HUES6 (cell line): ENCODE data around the gene WDFY4.

Source experiments
- H3K27ac ChIP-seq: 2 replicates; pipeline ENCODE4 v1.7.0; 2013; ENCODE audit warnings: low read depth, mild to moderate bottlenecking, low read length, inconsistent platforms
- H3K27me3 ChIP-seq: 2 replicates; pipeline ENCODE4 v1.6.1; 2013; ENCODE audit warnings: low read length; ENCODE audit not compliant: control insufficient read depth, insufficient read depth
- H3K36me3 ChIP-seq: 2 replicates; pipeline ENCODE4 v1.6.1; 2013; ENCODE audit warnings: low read length; ENCODE audit not compliant: control insufficient read depth, insufficient read depth
- H3K4me1 ChIP-seq: 2 replicates; pipeline ENCODE4 v1.6.1; 2013; ENCODE audit warnings: low read length; ENCODE audit not compliant: control insufficient read depth, insufficient read depth
- H3K4me3 ChIP-seq: 2 replicates; pipeline ENCODE4 v1.5.1; 2013; ENCODE audit warnings: low read depth, low read length
- H3K9ac ChIP-seq: one replicate; pipeline ENCODE4 v1.6.1; 2013; ENCODE audit warnings: mild to moderate bottlenecking, low read length
- H3K9me3 ChIP-seq: 2 replicates; pipeline ENCODE4 v1.6.1; 2013; ENCODE audit warnings: low read depth, low read length; ENCODE audit not compliant: control insufficient read depth, insufficient read depth

WDFY4 gene

DNA sequence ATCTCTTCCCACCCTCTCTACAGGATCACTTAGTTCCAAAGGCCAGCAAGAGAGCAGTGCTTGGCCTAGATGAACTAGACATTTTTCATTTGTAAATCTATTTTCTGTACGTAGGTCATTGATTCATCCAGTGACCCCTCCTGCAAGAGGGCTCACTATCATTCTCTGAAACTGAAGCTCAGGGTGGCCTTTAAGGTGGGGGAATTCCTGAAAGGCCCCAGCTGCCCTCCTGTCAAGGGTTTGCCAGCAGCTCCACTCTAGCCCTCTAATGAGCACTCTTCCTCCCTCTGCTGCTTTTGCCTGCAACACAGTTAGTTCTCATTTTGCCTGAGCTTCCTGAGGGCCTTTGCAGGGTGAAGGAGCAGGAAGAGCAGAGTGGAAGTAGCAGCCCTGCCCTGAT is 213.8 kb downstream of the WDFY4 start:
- no peaks in the 10 kb centered on the region for H3K9me3 ChIP-seq
- H3K27me3 ChIP-seq, result no peaks in the 10 kb centered on the region
- H3K4me3 ChIP-seq, result no peak overlapping the region
- H3K27ac ChIP-seq, result no peak overlapping the region
- no peak overlapping the region for H3K9ac ChIP-seq
- H3K36me3 ChIP-seq, result no peaks in the 10 kb centered on the region
- no peaks in the 10 kb centered on the region for H3K4me1 ChIP-seq

DNA sequence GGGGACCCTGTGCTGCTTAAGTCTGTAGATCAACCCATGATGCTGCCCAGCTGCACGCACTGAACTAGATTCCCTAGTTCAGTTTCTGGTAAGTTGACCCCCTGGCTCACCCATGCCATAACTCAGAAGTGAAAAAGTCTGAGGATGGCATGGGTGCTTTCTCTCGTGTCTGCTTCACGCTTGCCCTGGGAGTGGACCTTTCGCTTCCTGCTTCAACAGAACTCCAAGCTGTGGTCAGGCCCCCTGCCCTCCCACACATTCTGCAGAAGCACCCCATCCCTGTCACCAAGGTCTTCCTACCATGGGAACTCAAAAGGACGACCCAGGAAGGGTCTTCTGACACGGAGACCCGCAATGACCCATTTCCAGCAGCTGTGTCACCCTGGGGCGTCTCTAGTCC is 215.1 kb downstream of the WDFY4 start:
- no peaks in the 10 kb centered on the region for H3K9me3 ChIP-seq
- H3K4me3 ChIP-seq, result no peak overlapping the region
- no peak overlapping the region for H3K9ac ChIP-seq
- no peak overlapping the region for H3K27ac ChIP-seq
- no peaks in the 10 kb centered on the region for H3K4me1 ChIP-seq
- H3K27me3 ChIP-seq, result no peaks in the 10 kb centered on the region
- H3K36me3 ChIP-seq, result no peaks in the 10 kb centered on the region

DNA sequence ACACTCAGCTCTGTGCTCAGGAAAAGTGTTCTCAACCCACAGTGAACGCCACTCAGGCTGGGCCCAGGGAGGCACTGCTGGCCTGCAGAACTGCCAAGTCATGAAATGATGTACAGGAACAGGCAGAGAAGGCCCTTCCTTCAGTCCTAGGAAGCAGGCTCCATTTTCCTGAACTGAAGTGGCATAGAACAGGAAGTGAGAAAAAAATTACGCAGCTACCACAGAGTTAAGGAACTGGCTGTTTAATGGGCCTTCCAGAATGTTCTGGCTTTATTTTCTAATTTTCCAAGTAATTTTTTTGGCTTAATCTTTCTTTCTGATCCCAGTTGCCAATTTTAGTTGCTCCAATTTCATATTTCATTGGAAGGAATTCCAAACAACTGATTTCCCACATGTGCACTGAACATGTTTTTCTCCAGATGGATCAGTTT is 215.7 kb downstream of the WDFY4 start:
- H3K27ac ChIP-seq, result no peak overlapping the region
- no peaks in the 10 kb centered on the region for H3K36me3 ChIP-seq
- no peaks in the 10 kb centered on the region for H3K9me3 ChIP-seq
- H3K4me3 ChIP-seq, result no peak overlapping the region
- H3K27me3 ChIP-seq, result no peaks in the 10 kb centered on the region
- no peak overlapping the region for H3K9ac ChIP-seq
- H3K4me1 ChIP-seq, result no peaks in the 10 kb centered on the region

DNA sequence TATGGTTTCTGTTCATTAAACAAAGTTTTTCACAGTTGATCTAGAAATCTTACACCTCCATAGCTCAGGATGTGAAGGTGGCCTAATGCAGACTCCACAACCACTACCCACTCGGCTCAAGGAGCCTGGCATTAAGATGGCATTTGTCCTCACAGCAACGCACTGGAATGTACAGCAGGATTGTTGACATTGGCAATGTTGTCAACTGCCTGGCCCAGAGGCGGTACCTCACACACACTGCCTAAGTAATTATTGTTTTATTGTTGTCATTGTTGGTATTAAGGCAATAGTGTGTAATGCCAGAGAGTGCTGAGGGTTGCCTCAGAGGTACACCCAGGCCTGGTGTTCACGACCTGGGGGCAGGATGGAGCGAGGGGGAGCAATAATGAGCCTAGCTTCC is 216.6 kb downstream of the WDFY4 start:
- H3K9me3 ChIP-seq, result no peaks in the 10 kb centered on the region
- no peak overlapping the region for H3K27ac ChIP-seq
- no peaks in the 10 kb centered on the region for H3K27me3 ChIP-seq
- H3K4me1 ChIP-seq, result no peaks in the 10 kb centered on the region
- H3K36me3 ChIP-seq, result no peaks in the 10 kb centered on the region
- H3K9ac ChIP-seq, result no peak overlapping the region
- no peak overlapping the region for H3K4me3 ChIP-seq

DNA sequence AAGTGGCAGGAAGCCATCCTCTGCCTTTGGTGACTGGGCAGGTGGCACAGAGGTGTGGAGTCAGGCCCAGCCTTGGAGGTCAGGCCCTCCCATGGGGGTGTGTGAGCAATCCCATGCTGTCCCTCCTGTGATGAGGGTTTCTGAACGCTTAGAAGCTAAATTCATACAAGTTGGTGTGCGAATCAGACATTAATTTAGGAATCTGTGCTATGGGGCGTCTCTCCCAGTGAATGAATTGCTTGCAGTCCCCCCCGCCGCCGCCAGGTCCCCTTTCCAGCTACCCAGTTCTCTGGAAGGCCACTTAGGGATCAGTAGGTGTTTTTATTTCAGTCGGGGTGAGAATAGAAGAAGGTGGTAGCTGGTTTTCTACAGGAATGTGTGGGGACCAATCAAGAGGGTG is 217.4 kb downstream of the WDFY4 start:
- no peaks in the 10 kb centered on the region for H3K9me3 ChIP-seq
- H3K4me3 ChIP-seq, result no peak overlapping the region
- no peaks in the 10 kb centered on the region for H3K4me1 ChIP-seq
- H3K27me3 ChIP-seq, result no peaks in the 10 kb centered on the region
- no peaks in the 10 kb centered on the region for H3K36me3 ChIP-seq
- no peak overlapping the region for H3K9ac ChIP-seq
- H3K27ac ChIP-seq, result no peak overlapping the region

DNA sequence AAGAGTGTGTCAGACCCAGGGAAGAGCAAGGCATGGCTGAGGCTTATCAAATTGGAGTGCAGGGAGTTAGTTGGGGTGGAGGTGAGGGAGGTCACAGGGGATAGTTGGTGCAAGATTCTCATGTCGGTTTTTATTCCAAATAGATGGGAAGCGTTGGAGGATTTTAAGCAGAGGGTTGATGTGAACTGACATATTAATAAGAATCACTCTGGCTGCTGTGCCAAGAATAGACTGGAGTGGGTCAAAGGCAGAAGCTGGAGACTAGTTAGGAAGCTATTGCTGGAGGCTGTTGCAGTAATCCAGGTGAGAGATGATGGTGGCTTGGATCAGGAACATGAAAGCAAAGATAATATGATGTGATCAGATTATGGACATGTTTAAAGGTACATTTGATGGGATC is 218.5 kb downstream of the WDFY4 start:
- Histone ChIP-seq H3K27me3 (no peaks in the 10 kb centered on the region), H3K36me3 (no peaks in the 10 kb centered on the region), H3K9ac (no peak overlapping the region), H3K4me1 (no peaks in the 10 kb centered on the region), H3K4me3 (no peak overlapping the region), H3K27ac (no peak overlapping the region), H3K9me3 (no peaks in the 10 kb centered on the region)

DNA sequence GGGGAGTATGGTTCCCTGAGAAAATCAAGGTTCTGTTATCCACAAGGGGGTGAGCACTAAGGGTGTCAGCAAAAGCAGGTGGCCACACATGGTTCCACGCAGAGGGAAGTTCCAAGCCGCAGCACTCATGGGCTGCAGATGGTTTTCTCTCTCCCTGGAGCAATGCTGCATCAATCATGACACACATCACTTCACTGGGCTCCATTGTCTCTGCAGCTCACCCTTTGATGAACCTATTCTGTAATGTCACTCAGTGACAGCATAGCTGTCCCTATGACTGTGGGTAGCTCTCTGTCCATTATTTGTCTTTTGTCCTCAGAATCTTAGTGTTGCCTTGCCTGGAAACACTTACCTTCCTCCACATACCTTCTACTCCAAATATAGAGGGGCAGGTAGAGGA is 220.2 kb downstream of the WDFY4 start:
- Histone ChIP-seq H3K4me1 (no peaks in the 10 kb centered on the region), H3K4me3 (no peak overlapping the region), H3K9ac (no peak overlapping the region), H3K27ac (no peak overlapping the region), H3K9me3 (no peaks in the 10 kb centered on the region), H3K27me3 (no peaks in the 10 kb centered on the region), H3K36me3 (no peaks in the 10 kb centered on the region)

DNA sequence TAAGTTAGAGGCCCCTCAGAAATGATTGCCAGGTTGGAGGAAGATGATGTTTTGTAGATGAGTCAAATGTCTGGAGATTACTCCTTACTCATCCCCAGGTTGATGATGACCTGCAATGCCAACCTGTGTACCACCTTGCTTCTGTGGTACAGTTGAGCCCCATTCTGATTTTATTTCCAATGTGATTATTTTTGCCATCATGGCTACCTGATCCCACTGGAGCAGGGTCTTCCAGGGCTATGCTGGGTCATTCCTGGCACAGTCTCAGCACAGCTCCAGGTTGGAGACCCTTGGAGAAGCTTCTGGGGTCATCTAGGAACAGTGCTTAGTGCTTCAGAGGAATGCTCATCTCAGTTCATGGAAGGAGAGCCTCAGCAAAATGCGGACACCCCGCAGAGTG is 220.6 kb downstream of the WDFY4 start:
- no peaks in the 10 kb centered on the region for H3K36me3 ChIP-seq
- no peak overlapping the region for H3K9ac ChIP-seq
- no peaks in the 10 kb centered on the region for H3K27me3 ChIP-seq

DNA sequence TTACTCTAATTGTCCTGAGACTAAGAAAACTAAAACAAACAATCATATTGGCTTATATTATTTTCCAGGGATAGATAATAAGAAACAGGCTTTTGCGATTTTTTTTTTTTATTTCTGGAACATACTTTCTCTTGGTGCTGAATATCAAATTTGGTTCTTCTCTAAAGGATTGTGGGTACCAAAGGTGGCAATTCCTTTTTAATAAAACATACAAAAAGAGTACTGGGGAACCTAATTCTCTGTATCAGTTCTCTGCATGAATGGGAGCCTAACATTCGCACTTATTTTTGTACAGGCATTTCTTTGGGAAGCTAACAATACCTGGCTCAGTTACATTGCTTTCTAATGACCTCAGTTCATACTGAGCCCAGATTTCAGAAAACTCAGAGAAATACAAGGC is 222.2 kb downstream of the WDFY4 start:
- Histone ChIP-seq H3K9me3 (no peaks in the 10 kb centered on the region), H3K36me3 (no peaks in the 10 kb centered on the region), H3K4me3 (no peak overlapping the region), H3K27ac (no peak overlapping the region), H3K27me3 (no peaks in the 10 kb centered on the region), H3K9ac (no peak overlapping the region), H3K4me1 (no peaks in the 10 kb centered on the region)

More for the DNA sequence above, 220.6 kb downstream of the WDFY4 start:
- Histone ChIP-seq H3K4me1 (no peaks in the 10 kb centered on the region), H3K9me3 (no peaks in the 10 kb centered on the region), H3K27ac (no peak overlapping the region), H3K4me3 (no peak overlapping the region)

DNA sequence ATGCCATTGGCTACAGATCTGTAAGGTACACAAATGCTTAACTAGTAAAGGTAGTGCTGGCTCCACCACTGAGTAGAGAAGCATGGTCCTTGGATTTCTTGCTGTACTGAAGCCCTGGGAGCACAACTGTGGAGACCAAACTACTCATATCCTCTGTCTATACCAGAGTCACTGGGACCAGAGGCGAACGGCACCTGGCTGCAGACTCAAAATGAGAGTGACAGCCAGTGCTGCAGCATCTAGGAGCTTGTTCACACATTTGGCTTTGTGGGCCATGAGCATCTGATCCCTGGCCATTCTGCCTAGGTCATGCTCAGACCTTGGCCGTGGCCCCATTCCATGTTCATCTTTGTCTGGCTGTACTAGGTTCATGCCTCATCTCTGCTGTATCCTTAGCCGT is 223.1 kb downstream of the WDFY4 start:
- Histone ChIP-seq H3K9me3 (no peaks in the 10 kb centered on the region), H3K36me3 (no peaks in the 10 kb centered on the region), H3K9ac (no peak overlapping the region), H3K27ac (no peak overlapping the region), H3K4me3 (no peak overlapping the region), H3K4me1 (no peaks in the 10 kb centered on the region), H3K27me3 (no peaks in the 10 kb centered on the region)

DNA sequence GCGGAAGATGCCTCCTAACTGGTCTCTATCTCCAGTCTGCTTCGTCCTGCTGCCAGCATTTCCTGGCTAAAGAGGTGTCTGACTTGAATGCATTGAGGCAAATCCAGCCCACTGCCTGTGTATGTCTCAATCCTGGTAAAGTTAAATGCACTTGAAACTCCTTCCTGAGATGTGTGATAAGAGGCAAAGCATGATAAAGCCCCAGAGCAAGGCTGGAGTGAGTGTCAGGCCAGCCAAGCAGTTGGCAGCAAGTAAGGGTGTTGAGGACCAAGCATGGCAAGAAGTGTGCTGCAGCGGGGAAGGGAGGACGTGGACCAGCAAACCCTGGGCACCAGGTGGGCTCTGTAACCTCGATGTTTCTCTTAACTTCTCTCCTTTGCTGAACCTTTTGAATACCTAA is 225.9 kb downstream of the WDFY4 start:
- H3K4me1 ChIP-seq, result no peaks in the 10 kb centered on the region
- no peaks in the 10 kb centered on the region for H3K27me3 ChIP-seq
- H3K9ac ChIP-seq, result no peak overlapping the region
- H3K4me3 ChIP-seq, result no peak overlapping the region
- H3K9me3 ChIP-seq, result no peaks in the 10 kb centered on the region
- no peak overlapping the region for H3K27ac ChIP-seq
- H3K36me3 ChIP-seq, result no peaks in the 10 kb centered on the region

DNA sequence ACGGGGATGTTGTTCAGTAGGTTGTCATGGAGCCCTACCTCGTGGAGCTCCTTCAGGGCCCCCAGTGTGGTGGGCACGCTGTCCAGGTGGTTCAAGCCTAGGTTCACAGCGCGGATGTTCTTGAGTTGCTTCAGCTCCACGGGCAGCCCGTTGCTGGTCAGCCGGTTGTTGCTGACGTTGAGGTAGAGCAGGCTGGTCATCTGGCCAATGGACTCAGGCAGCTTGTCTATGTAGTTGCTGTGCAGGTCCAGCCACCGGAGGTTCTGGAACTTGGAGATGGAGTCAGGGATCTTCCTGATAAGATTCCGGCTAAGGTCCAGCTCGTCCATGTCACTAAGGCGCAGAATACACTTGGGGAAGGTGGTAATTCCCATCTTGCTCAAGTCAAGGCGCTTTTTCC is 229.0 kb downstream of the WDFY4 start:
- Histone ChIP-seq H3K27ac (no peak overlapping the region), H3K9me3 (no peaks in the 10 kb centered on the region), H3K4me3 (no peak overlapping the region), H3K27me3 (no peaks in the 10 kb centered on the region), H3K36me3 (no peaks in the 10 kb centered on the region), H3K4me1 (no peaks in the 10 kb centered on the region), H3K9ac (no peak overlapping the region)
